Measurements from ENCODE around the gene BMP6.

BMP6 gene

DNA sequence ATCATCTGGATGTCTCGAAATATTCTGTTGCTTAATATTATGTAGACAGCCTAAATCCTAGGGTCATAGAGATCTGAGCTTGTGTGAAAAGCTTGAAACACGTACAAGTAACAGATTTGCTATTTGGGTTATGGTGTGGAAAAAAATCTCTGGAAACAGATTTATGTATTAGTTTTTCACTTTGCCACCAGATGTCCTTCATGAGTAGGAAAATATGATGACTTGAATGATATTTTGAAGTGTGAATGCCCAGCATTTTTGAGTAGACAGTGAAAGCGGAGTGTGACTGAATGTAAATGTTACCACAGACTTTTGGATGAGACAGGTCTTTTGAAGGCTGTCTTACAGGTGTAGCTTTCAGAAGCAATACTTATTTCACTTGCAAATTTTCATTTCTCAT, 4.2 kb upstream of the BMP6 start:
- no peak for DNase-seq

- no peak for DNase-seq
These were observed 2.9 kb upstream of the BMP6 start for GRCh38 chr6:7723041-7723447.

- DNase-seq, result no peak
These were observed 2.3 kb upstream of the BMP6 start for GRCh38 chr6:7723554-7723953.

DNA sequence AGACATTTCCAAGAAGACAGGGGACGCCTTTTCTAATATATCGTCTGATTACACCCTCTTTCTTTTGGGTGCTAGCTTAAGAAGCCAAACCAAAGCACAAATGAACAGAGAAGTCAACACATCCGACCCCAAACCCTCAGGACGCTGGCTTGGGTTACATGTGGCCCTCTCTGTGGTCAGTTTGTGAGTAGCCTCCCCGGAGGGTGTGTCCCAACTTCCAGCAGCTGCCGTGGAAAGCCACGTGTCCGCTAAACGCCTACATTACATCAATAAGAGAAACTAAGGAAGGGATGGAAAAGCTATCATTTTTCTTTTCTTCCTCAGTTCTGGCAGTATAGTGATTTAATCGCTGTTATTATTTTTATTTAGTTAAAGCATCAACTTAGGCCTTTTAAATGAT, 487 bp upstream of the BMP6 start:
- DNase-seq, result no peak

GRCh38 chr6:7726416-7727085, 652 bp downstream of the BMP6 start:
- DNase-seq, result no peak

DNA sequence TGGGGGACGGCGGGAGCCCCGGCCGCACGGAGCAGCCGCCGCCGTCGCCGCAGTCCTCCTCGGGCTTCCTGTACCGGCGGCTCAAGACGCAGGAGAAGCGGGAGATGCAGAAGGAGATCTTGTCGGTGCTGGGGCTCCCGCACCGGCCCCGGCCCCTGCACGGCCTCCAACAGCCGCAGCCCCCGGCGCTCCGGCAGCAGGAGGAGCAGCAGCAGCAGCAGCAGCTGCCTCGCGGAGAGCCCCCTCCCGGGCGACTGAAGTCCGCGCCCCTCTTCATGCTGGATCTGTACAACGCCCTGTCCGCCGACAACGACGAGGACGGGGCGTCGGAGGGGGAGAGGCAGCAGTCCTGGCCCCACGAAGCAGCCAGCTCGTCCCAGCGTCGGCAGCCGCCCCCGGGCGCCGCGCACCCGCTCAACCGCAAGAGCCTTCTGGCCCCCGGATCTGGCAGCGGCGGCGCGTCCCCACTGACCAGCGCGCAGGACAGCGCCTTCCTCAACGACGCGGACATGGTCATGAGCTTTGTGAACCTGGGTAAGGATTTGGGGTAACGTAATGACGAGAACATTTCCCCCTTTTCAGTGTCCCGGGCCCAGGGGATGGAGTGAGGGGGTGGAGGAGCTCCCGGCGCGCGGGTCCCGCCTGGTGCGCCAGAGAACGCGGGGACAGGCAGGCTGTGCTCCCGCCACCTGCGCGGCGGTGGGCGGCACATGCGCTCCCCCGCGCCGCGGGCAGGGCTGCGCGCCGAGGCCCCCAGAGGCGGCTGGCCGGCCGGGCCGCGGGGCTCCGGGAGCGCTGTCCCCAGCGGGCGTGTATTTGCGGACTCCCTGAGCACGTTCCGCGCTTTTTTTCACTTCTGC, 1.4 kb downstream of the BMP6 start:
- no peak for DNase-seq

GRCh38 chr6:7727946-7728854, 2.3 kb downstream of the BMP6 start:
- peak; percentile 23 for DNase-seq

DNA sequence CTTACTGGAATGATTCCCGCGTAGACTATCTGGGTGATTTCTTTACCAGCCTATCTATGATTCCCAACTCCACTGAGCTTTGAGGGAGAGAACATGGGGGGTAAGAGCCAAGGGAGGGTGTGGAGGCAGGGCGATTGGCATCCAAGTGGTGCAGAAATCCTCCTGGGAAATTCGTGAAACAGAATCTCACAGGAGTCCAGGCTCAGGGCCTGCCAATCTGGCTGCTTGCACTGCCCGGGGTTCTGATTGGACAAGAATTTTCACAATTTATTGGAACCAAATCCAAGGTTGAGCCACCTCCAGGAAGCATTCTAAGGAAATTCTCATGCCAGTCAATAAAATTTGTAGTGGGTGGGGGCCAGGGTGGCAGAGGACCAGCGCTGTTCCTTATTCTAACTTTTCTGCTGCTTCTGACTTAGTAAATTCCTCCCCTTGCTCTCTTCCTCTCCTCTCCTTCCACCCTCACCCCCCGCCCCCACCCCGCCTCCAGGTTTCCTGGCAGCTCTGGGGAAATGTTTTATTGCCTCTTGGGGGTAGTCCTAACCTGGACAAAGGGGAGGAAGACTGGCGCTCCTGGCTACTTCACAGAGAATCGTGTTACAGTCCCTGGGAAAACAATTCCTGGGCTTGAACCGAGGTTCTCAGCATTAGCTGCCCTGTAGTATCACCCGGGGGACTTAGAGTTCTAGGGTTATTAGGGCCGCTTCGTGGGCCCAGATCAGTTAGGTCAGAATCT, 3.1 kb downstream of the BMP6 start:
- no peak for DNase-seq

DNA sequence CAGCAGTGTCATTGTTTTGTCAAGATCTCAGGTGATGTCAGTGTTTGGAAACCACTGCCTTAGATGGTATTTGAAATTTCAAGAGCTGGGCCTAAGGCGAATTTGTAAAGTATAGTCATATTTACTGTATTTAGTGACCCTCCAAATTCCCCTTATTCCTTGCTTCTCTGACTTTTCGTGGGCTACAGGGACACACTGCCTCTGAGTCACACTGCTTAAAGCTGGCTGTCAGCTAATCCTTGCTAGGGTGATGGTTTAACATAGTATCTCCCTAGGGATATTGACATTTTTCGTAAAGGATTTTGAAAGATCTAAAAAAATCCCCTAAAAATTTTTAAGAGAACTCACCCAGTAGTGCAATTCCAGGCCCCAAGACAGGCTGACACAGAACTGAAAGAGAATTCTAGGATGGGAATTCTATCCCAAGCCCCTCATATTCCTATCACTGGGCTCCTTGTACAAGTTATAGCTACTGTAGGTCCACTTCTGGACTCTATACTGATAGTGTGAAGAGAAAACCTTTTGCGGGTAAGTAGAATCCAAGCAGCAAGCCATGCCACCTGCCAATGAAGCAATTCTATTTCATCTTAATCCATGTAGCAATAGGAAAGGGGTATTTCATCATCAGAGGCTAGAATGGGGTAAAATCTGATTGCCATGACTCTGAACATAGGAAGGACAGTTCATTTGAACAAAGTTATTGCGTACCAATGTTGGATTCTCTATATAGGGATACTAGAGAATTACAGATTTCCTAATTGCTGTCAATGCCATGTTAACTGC, 4.3 kb downstream of the BMP6 start:
- DNase-seq, result no peak

GRCh38 chr6:7730784-7731227, 4.9 kb downstream of the BMP6 start:
- DNase-seq, result no peak

GRCh38 chr6:7731294-7731693, 5.4 kb downstream of the BMP6 start:
- no peak for DNase-seq

DNA sequence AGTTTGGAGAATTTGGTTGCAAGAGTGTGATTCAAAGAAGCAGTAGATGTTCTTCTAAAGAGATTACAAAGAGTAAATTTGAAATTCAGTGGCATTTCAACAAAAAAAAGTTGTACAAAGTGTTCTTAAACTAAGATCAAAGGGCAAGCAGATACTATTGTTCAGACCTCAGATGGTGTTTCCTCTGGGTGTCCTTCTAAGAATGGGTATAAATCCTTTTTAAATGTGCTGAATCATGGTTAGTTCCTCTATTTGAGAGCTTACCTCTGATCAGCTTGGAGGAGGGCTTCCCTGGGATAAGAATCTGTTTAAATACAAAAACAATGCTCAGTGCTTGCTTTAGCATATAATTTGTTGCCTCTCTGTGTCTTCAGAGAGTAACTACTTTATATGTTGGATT, 6.3 kb downstream of the BMP6 start:
- DNase-seq, result no peak

DNA sequence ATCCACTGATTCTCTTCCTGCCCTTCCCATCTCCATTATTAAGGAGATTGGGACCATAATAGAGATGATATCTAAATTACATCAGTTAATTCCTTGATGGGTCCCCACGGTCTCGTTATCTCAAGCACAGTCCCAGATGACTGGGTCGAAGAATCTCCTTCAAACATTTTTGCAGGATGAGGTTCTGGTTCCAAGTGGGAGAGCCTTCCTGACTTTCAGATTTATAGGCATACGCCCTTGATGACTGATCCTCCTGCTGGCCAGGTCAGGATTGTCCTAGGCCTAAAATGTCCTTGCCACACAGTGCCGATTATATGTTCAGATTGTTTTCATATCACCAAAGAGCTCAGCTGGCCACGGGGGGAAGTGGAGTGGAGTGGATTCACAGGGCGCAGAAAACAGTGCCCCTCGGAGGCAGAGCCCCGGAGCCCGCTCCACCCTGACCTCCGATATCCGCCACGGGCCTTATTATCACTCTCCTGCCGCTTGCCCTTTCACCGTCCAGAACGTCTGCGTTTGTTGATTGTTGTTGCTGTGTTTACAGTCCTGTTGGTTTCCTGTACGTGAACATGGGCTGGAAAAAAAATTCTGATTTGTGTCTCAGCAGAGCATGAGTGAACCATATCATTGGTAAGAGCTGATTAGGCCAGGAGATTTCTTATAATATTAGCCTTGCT, 8.9 kb downstream of the BMP6 start:
- no peak for DNase-seq

DNA sequence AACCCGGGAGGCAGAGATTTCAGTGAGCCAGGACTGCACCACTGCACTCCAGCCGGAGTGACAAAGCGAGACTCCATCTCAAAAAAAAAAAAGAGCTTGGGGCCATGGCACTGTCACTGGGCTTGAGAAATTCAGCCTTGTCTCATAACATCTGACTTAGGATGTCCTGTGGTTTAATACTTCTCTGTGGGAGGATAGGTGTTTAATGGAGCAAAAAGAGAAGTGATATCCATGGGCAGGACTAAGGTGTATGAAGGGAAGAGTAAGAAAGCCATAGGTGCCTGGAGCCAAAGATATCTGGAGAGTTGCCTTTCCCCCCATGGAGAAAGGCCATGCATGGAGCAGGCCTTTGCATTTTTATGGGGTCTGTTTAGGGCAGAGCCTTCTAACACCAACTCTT, 11.2 kb downstream of the BMP6 start:
- no peak for DNase-seq

- DNase-seq, result no peak
These were observed 12.0 kb downstream of the BMP6 start for GRCh38 chr6:7737867-7738266.

DNA sequence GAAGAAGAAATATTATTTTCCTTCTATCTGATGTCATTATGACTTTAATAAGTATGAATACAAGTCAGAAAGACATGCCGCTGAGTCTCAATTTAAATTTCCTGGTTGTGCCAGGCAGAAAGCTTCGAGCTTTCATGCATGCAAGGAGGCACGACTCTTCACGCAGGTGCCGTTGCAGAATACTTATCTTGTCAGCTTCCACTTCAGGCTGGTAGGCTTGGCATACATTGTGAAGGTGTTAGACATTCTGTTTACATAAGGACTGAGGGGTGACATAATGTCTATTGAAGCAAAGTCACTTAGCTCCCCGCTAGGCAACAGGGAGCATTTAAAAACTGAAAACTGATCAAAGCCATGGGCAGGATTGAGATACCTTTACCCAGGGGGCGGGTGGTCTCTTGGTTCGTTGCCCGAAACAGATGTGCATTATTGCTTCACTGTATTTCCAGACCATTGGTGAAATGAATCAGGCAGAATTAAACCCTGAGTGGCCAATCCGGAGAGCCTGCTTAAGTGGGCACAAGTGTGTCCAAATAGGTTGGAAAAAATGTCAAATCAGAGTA, 16.4 kb downstream of the BMP6 start:
- DNase-seq, result no peak

DNA sequence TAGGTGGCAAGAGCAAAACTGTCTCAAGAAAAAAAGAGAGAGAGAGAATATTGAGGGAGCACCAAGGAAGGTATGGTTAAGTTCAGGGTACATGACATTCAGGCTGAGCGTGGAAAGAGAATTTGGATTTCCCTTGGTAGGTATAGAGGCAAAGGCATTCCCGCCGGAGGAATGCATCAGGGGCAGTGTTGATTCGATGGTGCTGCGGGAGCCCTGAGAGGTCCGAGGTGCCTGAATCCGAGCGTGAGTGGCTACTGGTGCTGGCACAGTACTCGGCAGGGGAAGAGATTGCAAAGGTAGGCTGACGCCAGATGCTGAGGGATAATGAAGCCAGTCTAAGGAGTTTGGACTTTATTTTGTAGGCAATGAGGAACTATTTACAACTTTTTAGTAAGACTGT, 20.0 kb downstream of the BMP6 start:
- DNase-seq, result no peak

DNA sequence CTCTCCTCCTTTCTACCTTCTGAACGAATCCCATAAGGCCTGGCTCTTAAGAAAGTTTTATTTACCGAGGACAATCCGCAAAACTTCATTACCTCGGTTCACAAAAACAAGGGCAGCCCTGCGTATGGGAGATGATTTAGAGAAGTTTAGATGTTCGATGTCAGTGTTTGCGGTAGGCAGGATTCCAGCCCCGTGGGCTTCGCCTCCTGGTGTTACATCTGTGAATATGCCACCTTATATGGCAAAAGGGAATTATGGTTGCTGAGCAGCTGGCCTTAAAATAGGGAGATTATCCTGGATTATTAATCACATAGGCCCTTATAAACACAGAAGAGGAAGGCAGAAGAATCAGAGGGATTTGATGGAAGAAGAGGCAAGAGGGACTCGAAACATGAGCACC, 21.1 kb downstream of the BMP6 start:
- peak; percentile 61 for DNase-seq

DNA sequence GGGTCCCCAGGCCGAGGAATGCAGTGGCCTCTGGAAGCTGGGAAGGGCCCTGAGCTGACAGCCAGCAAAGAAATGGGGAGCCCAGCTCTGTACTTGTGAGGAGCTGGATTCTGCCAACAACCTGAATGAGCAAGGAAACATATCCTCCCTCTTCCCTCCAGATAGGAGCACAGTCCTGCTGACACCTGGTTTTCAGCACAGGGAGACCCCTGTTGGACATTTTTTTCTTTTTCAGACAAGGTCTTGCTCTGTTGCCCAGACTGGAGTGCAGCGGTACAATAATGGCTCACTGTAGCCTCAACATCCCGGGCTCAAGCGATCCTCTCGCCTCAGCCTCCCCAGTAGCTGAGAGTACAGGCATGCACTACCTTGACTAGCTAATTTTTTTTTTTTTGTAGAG, 21.5 kb downstream of the BMP6 start:
- DNase-seq, result no peak

DNA sequence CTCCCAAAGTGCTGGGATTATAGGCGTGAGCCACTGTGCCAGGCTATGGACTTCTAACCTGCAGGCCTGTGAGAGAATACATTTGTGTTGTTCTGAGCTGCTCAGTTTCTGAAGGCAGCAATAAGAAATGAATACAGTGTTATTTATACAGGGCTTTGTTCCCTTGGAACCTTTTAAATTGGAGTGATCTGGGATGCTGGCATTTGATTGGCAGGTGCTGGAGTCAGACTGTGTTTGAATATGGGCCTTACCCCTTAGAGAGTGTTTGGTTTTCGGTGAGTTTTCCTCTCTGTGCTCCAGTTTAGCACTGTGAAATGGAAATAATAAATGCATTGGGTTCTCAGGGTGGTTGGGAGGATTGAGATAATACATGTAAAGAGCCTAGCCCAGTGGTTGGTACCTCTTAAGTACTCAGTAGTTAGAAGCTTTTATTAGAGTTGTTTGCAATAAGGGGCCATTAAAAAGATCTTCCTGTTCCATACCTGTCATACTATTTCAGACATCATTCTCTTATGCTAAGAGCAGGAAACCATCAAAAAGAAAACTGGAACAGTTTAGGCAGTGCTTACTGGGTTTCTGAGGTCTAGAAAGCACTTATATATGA, 22.1 kb downstream of the BMP6 start:
- no peak for DNase-seq

DNA sequence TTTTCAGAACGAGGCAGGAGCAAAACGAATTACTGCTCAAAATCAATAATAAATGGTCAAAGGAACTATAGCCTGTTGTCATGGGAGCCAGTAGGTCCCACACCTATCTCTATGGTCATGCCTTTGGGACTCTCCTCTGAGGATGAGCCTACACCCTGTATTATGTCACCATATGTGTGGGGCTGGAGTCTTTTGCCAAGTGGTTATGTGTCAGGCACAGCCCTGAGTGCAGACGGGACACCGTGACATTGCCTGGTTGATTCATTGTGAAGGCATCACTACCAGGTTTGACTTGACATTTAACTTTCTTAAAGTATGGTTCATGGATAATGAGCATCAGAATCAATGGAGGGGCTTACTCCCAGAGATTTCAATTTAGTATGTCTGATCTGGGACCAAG, 23.6 kb downstream of the BMP6 start:
- DNase-seq, result no peak
